Upper lobe of left lung (tissue), 4 donors: ENCODE results near the gene FADS2.

Experiments
- EP300 ChIP-seq, 4 donors: sonication (generic); formaldehyde crosslinking; IDR thresholded peaks; one replicate each; pipeline ENCODE4 v1.5.1; 2017; ENCODE audit warnings: antibody characterized with exemption in 4 of 4, control low read depth in 2 of 4
- POLR2A ChIP-seq, 4 donors: fragments of 450-650 bp; IDR thresholded peaks; one replicate each; pipeline ENCODE4 v1.5.1; 2016 to 2017; ENCODE audit warnings: antibody characterized with exemption in 4 of 4, mild to moderate bottlenecking in 2 of 4
- POLR2AphosphoS5 ChIP-seq, 2 donors: sonication (generic); formaldehyde crosslinking; IDR thresholded peaks; one replicate each; pipeline ENCODE4 v1.5.1; 2017; ENCODE audit warnings: antibody characterized with exemption in 2 of 2
- TF ChIP-seq, protein P1 (sequence below), 6 experiments: fragments of 450-650 bp in 4 of 6; fragments of 200-600 bp in 2 of 6; sonication (generic) in 2 of 6; IDR thresholded peaks; one replicate each; pipeline ENCODE4 v1.5.1; 2016 to 2019; ENCODE audit warnings: antibody characterized with exemption in 6 of 6

DNA sequence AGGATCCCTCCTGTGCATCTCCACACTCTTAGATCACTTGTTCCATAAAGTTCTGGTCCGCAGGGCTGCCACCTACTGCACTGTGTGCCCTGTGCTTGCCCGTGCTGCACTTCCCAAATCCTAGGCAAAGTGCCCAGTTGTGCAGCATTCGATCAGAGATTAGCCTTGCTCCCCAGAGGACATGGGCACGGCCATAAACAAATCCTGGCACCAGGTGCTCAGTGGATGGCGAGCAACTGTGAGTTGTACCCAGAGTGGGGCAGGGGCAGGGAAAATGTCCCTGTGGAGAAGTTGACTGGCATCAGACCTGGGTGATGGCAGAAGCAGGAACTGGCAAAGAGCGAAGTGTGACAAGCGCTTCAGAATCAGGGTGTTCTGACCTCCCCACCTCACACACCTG is 4.7 kb downstream of the FADS2 start:
- TF ChIP-seq, protein P1, sequence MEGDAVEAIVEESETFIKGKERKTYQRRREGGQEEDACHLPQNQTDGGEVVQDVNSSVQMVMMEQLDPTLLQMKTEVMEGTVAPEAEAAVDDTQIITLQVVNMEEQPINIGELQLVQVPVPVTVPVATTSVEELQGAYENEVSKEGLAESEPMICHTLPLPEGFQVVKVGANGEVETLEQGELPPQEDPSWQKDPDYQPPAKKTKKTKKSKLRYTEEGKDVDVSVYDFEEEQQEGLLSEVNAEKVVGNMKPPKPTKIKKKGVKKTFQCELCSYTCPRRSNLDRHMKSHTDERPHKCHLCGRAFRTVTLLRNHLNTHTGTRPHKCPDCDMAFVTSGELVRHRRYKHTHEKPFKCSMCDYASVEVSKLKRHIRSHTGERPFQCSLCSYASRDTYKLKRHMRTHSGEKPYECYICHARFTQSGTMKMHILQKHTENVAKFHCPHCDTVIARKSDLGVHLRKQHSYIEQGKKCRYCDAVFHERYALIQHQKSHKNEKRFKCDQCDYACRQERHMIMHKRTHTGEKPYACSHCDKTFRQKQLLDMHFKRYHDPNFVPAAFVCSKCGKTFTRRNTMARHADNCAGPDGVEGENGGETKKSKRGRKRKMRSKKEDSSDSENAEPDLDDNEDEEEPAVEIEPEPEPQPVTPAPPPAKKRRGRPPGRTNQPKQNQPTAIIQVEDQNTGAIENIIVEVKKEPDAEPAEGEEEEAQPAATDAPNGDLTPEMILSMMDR (IDR thresholded peaks at IDR 0.05) = no peak
- TF ChIP-seq POLR2AphosphoS5 (IDR thresholded peaks at IDR 0.05) (no peak), POLR2A (IDR thresholded peaks at IDR 0.05) (no peak), EP300 (IDR thresholded peaks at IDR 0.05) (no peak)
